ENCODE data around the gene ADAMTSL1.

- TF ChIP-seq CTCF (IDR thresholded peaks at IDR 0.05) = no peak
- TF ChIP-seq POLR2A (IDR thresholded peaks at IDR 0.05) = no peak
Measured at GRCh38 chr9:18501949-18502348, 28.0 kb downstream of the ADAMTSL1 start.

Data from right lobe of liver (tissue), 4 donors.